ENCODE measurements around the gene SLC48A1. TPM values are rescaled to one million over a fixed set of nuclear protein-coding genes. Genes with fewer than 3 reads are reported as not detected.

Gene SLC48A1
- total RNA-seq, 1 experiment from 2014 or later = 20.0 TPM

GRCh38 chr12:47793015-47793681, 20.1 kb downstream of the SLC48A1 start:
- no peak for TF ChIP-seq ATF3 (IDR thresholded peaks at IDR 0.05)
- TF ChIP-seq MAX (IDR thresholded peaks at IDR 0.05) = no peak
- TF ChIP-seq ZNF274 (IDR thresholded peaks at IDR 0.05; ENCODE audit: low read depth, low read length) = no peak
- no peak for TF ChIP-seq CEBPB (IDR thresholded peaks at IDR 0.05; ENCODE audit: low read depth)
- TF ChIP-seq REST (IDR thresholded peaks at IDR 0.05; ENCODE audit: low read depth) = no peak
- no peak for TF ChIP-seq POLR2A (IDR thresholded peaks at IDR 0.05; ENCODE audit: borderline replicate concordance, extremely low read depth, insufficient read depth, insufficient read length)
- no peak for TF ChIP-seq ELF1 (IDR thresholded peaks at IDR 0.05; ENCODE audit: borderline replicate concordance, low read depth)
- no peak for TF ChIP-seq JUND (IDR thresholded peaks at IDR 0.05)
- no peak for TF ChIP-seq ZBTB33 (IDR thresholded peaks at IDR 0.05; ENCODE audit: extremely low read depth, insufficient replicate concordance, low read length)
- no peak for TF ChIP-seq YY1 (IDR thresholded peaks at IDR 0.05; ENCODE audit: extremely low read depth, insufficient replicate concordance, low read depth, low read length)
- no peak for TF ChIP-seq RAD21 (IDR thresholded peaks at IDR 0.05; ENCODE audit: low read depth)
- TF ChIP-seq SIN3A (IDR thresholded peaks at IDR 0.05; ENCODE audit: low read depth) = no peak
- no peak for TF ChIP-seq SRF (IDR thresholded peaks at IDR 0.05; ENCODE audit: low read depth)
- no peak for TF ChIP-seq CTCF (IDR thresholded peaks at IDR 0.05 in 2 of 3, conservative IDR thresholded peaks at IDR 0.05 in 1 of 3; ENCODE audit: borderline replicate concordance in 1 of 3, insufficient read depth in 1 of 3, low read depth in 2 of 3, low read length in 2 of 3)
- no peak for TF ChIP-seq POLR2AphosphoS5 (IDR thresholded peaks at IDR 0.05; ENCODE audit: low read depth, low read length)
- Histone ChIP-seq H2AFZ (ENCODE audit: low read depth, low read length, poor library complexity, severe bottlenecking) (no peak overlapping the region), H3K27me3 (ENCODE audit: insufficient read depth, low read length) (no peaks in the 10 kb centered on the region), H3K9me3 (ENCODE audit: control insufficient read depth in 1 of 2, insufficient read depth in 1 of 2, low read depth in 1 of 2, low read length in 2 of 2) (no peaks in the 10 kb centered on the region), H3K9ac (ENCODE audit: low read length) (no peak overlapping the region), H3K27ac (ENCODE audit: low read depth, low read length) (no peak overlapping the region), H3K4me1 (ENCODE audit: control insufficient read depth in 1 of 2, insufficient read depth in 2 of 2, low read length in 2 of 2) (no peaks in the 10 kb centered on the region), H3K4me2 (ENCODE audit: low read length) (no peak overlapping the region), H3K36me3 (ENCODE audit: control insufficient read depth in 1 of 2, insufficient read depth in 2 of 2, low read length in 2 of 2) (peaks cover 11% of the 10 kb centered on the region in 2 experiments; a peak in 3 of 4 replicates), H4K20me1 (ENCODE audit: insufficient read depth) (no peaks in the 10 kb centered on the region), H3K79me2 (ENCODE audit: insufficient read depth, low read length) (no peaks in the 10 kb centered on the region), H3K4me3 (replicated peaks in 1 of 2; ENCODE audit: low read depth in 1 of 2, low read length in 2 of 2) (no peak overlapping the region), H3K9me2 (ENCODE audit: insufficient read depth) (no peaks in the 10 kb centered on the region)
- ATAC-seq (no peak), DNase-seq (ENCODE audit: low read depth, low spot score) (no peak)
- POLR2A ChIA-PET = no interaction called here
- CTCF ChIA-PET = interaction anchor here (1.6 to 2.1 kb wide), 2 partner anchors 14 to 45 kb away, joined by 3 to 9 read pairs; no protein-coding TSS in a partner anchor
- RAD21 ChIA-PET (ENCODE audit: low non-redundant PET in 1 of 2, low total read pairs in 2 of 2, uncharacterized antibody in 2 of 2, unreplicated experiment in 2 of 2) = no interaction called here
- BruUV-seq (replicated peaks) = no TSS peak
- intact Hi-C loops (cut with micrococcal nuclease) = no loop called here
